Tibial nerve (tissue), 3 donors: Measurements from ENCODE around the gene HMGXB4.

Experiments used
- CTCF ChIP-seq, 5 experiments: fragments of 200-600 bp in 3 of 5; fragments of 450-650 bp in 2 of 5; sonication (generic) in 3 of 5; IDR thresholded peaks; one replicate each; pipeline ENCODE4 v1.5.1; 2016 to 2019; ENCODE audit warnings: antibody characterized with exemption in 5 of 5, mild to moderate bottlenecking in 3 of 5, moderate library complexity in 2 of 5
- POLR2A ChIP-seq, 2 donors: fragments of 450-650 bp; IDR thresholded peaks; one replicate each; pipeline ENCODE4 v1.6.1; 2017; ENCODE audit warnings: antibody characterized with exemption in 2 of 2, mild to moderate bottlenecking in 2 of 2, moderate library complexity in 2 of 2

- no peak for TF ChIP-seq CTCF (IDR thresholded peaks at IDR 0.05)
- TF ChIP-seq POLR2A (IDR thresholded peaks at IDR 0.05): no peak
Observed at GRCh38 chr22:35326854-35327562, 69.7 kb downstream of the HMGXB4 start.
